Measurements from ENCODE around the gene VWA5B1. TPM values are rescaled to one million over a fixed set of nuclear protein-coding genes. Genes with fewer than 3 reads are reported as not detected.

VWA5B1 gene, protein sequence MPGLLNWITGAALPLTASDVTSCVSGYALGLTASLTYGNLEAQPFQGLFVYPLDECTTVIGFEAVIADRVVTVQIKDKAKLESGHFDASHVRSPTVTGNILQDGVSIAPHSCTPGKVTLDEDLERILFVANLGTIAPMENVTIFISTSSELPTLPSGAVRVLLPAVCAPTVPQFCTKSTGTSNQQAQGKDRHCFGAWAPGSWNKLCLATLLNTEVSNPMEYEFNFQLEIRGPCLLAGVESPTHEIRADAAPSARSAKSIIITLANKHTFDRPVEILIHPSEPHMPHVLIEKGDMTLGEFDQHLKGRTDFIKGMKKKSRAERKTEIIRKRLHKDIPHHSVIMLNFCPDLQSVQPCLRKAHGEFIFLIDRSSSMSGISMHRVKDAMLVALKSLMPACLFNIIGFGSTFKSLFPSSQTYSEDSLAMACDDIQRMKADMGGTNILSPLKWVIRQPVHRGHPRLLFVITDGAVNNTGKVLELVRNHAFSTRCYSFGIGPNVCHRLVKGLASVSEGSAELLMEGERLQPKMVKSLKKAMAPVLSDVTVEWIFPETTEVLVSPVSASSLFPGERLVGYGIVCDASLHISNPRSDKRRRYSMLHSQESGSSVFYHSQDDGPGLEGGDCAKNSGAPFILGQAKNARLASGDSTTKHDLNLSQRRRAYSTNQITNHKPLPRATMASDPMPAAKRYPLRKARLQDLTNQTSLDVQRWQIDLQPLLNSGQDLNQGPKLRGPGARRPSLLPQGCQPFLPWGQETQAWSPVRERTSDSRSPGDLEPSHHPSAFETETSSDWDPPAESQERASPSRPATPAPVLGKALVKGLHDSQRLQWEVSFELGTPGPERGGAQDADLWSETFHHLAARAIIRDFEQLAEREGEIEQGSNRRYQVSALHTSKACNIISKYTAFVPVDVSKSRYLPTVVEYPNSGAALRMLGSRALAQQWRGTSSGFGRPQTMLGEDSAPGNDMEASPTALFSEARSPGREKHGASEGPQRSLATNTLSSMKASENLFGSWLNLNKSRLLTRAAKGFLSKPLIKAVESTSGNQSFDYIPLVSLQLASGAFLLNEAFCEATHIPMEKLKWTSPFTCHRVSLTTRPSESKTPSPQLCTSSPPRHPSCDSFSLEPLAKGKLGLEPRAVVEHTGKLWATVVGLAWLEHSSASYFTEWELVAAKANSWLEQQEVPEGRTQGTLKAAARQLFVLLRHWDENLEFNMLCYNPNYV
- total RNA-seq (2013; cell fraction: nucleolus; rRNA removed): 0.76 and 1.1 TPM in 2 replicates
- under 0.01 TPM in 1 of 2 replicates, not detected in the other for total RNA-seq (2014; rRNA removed)
- not detected in 2 replicates for total RNA-seq (2014; rRNA removed; fragmentation: Illumina TruSeq; extraction: Trizol)
- total RNA-seq (2021): not detected in 2 replicates
- not detected for polyA plus RNA-seq (2011; ENCODE audit: low read depth)
- polyA plus RNA-seq (2011; rRNA removed): 0.03 and 0.05 TPM in 2 replicates
- polyA plus RNA-seq (2011; cell fraction: cytosol; rRNA removed): 0.01 and 0.23 TPM in 2 replicates
- 0.10 and 0.13 TPM in 2 replicates for polyA plus RNA-seq (2011; cell fraction: nucleus; rRNA removed)
- 0.04 TPM in 1 of 2 replicates, not detected in the other for polyA plus RNA-seq (2012)
- 0.01 TPM in 1 of 2 replicates, not detected in the other for polyA plus RNA-seq (2014; fragmentation: Illumina TruSeq; extraction: Trizol)
- not detected for polyA plus RNA-seq (2014; fragmentation: Nextera tagmentation; extraction: Ambion mirVana)
- not detected in 2 replicates for polyA plus RNA-seq (2014; rRNA removed)
- polyA plus RNA-seq (2016; fragmentation: Nextera tagmentation; extraction: Ambion mirVana): not detected
- not detected in 2 replicates for polyA minus RNA-seq (2011; rRNA and poly(A)+ RNA removed)
- polyA minus RNA-seq (2011; cell fraction: cytosol; rRNA and poly(A)+ RNA removed): not detected in 2 replicates
- polyA minus RNA-seq (2011; cell fraction: nucleus; rRNA and poly(A)+ RNA removed): under 0.01 TPM in 1 of 2 replicates, not detected in the other
- percentile 15 among the genes with signal in this experiment for Bru-seq, nascent RNA
- percentile 8 among the genes with signal in this experiment for BruChase-seq, experiment 1, labeled RNA remaining after a 6-hour chase
- BruChase-seq, experiment 2, labeled RNA remaining after a 2-hour chase: percentile 10 among the genes with signal in this experiment
- long read RNA-seq, experiment 1: 0 reads
- long read RNA-seq, experiment 2: 0 reads

DNA sequence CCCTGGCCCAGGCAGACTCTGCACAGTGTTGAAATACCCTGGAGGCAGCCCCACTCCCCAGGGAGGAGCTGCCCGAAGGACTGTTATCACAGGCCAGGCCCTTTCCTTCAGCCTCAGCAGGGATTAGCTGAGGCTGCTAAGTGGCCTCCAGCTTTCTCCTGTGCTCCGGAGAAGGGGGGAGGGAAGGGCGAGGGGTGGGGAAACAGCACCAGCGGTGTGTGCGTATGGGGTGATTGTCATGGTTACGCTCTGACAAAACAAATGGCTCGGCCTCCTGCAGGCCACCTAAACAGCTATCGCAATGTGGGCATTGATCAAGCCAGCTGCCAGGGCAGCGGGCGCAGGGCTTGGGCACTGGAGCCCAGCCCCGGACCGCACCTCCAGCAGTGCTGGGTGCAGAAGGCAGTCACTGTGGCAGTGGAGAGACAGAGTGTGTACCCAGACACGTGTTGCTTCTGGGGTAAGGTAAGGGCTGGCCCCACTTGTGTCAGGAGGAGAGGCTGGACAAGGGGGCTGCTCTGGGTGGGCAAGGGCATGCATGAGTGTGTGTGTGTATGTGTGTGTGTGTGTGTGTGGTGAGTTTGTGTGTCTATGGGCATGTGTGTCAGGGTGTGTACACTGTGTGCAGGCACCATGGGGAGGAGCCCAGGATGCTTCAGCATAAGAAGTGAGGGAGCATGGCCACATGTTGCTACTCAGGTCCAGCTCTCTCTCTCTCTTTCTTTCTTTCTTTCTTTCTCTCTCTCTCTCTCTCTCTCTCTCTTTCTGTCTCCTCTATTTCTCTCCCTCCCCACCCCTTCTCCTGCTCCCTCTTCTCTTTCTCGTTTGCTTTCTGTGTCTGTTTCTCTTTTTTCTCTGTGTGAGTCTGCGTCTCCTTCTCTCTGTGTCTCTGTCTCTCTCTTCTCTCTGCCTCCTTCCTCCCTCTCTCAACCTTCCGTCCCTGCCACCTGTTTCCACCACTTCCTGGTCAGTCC is at the start of gene VWA5B1:
Gene VWA5B1 (plus strand): TSS at position 252 of the 974 bp plus-strand sequence. CDS start 19,727 bp downstream, outside the sequence.
- RAD21 ChIA-PET (ENCODE audit: unreplicated experiment): no interaction called here
- ATAC-seq (no peak), FAIRE-seq (no peak), DNase-seq (ENCODE audit: low read depth, low spot score) (no peak)
- no peaks in the 10 kb centered on the region for H3K36me3 ChIP-seq (ENCODE audit: control insufficient read depth in 2 of 2, insufficient read depth in 2 of 2, low read length in 1 of 2)
- WGBS (ENCODE audit: insufficient coverage, insufficient replicate concordance, low lambda C conversion rate, missing lambda C conversion rate): 19% methylated on average over 13 of the region's 16 CpGs
- no peak within 1 kb of the TSS for H3K27ac ChIP-seq (ENCODE audit: control insufficient read depth, insufficient read depth)
- H3K4me1 ChIP-seq (ENCODE audit: control insufficient read depth, insufficient read depth, low read length): no peaks in the 10 kb centered on the region
- intact Hi-C loops (cut with micrococcal nuclease; ENCODE audit: unreplicated experiment): no loop called here
- H3K4me2 ChIP-seq (ENCODE audit: control insufficient read depth, insufficient read depth): 0 out of 2 replicates have a peak within 1 kb of the TSS, but pooled peaks have one; percentile 17
- no peaks in the 10 kb centered on the region for H4K20me1 ChIP-seq (ENCODE audit: control insufficient read depth, insufficient read depth)
- no peaks in the 10 kb centered on the region for H3K79me2 ChIP-seq (ENCODE audit: control insufficient read depth, insufficient read depth, low read length)
- BruUV-seq (replicated peaks): no TSS peak
- H3K27me3 ChIP-seq (replicated peaks in 1 of 2; ENCODE audit: control insufficient read depth in 2 of 2, insufficient read depth in 2 of 2, low read length in 1 of 2): peaks cover 3 to 4% of the 10 kb centered on the region in 2 experiments; a peak in 2 of 4 replicates
- SMC1A ChIA-PET (ENCODE audit: uncharacterized antibody, unreplicated experiment): no interaction called here
- in situ Hi-C loops (cut with MboI): no loop called here
- POLR2A ChIA-PET: no interaction called here
- CTCF ChIA-PET: no interaction called here
- H3K9ac ChIP-seq (ENCODE audit: control insufficient read depth, insufficient read depth, low read length): no peak within 1 kb of the TSS
- H2AFZ ChIP-seq (ENCODE audit: control insufficient read depth, low read depth, low read length): no peak within 1 kb of the TSS
- no peaks in the 10 kb centered on the region for H3K9me3 ChIP-seq (replicated peaks; ENCODE audit: control insufficient read depth, insufficient read depth, low read length)
- no peak within 1 kb of the TSS for H3K4me3 ChIP-seq
- TF ChIP-seq, protein P1, sequence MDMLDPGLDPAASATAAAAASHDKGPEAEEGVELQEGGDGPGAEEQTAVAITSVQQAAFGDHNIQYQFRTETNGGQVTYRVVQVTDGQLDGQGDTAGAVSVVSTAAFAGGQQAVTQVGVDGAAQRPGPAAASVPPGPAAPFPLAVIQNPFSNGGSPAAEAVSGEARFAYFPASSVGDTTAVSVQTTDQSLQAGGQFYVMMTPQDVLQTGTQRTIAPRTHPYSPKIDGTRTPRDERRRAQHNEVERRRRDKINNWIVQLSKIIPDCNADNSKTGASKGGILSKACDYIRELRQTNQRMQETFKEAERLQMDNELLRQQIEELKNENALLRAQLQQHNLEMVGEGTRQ (IDR thresholded peaks at IDR 0.05; ENCODE audit: borderline replicate concordance, low read depth, low read length): no peak
- TF ChIP-seq CBX3 (IDR thresholded peaks at IDR 0.05; ENCODE audit: borderline replicate concordance, low read depth): no peak
- TF ChIP-seq NR2F1 (conservative IDR thresholded peaks at IDR 0.05): no peak
- no peak for TF ChIP-seq ZSCAN29 (IDR thresholded peaks at IDR 0.05)
- TF ChIP-seq FOS (IDR thresholded peaks at IDR 0.05; ENCODE audit: borderline replicate concordance, extremely low read depth, insufficient read length): no peak
- no peak for TF ChIP-seq ZNF24 (IDR thresholded peaks at IDR 0.05)
- no peak for TF ChIP-seq PML (IDR thresholded peaks at IDR 0.05; ENCODE audit: low read length)
- TF ChIP-seq, protein P2, sequence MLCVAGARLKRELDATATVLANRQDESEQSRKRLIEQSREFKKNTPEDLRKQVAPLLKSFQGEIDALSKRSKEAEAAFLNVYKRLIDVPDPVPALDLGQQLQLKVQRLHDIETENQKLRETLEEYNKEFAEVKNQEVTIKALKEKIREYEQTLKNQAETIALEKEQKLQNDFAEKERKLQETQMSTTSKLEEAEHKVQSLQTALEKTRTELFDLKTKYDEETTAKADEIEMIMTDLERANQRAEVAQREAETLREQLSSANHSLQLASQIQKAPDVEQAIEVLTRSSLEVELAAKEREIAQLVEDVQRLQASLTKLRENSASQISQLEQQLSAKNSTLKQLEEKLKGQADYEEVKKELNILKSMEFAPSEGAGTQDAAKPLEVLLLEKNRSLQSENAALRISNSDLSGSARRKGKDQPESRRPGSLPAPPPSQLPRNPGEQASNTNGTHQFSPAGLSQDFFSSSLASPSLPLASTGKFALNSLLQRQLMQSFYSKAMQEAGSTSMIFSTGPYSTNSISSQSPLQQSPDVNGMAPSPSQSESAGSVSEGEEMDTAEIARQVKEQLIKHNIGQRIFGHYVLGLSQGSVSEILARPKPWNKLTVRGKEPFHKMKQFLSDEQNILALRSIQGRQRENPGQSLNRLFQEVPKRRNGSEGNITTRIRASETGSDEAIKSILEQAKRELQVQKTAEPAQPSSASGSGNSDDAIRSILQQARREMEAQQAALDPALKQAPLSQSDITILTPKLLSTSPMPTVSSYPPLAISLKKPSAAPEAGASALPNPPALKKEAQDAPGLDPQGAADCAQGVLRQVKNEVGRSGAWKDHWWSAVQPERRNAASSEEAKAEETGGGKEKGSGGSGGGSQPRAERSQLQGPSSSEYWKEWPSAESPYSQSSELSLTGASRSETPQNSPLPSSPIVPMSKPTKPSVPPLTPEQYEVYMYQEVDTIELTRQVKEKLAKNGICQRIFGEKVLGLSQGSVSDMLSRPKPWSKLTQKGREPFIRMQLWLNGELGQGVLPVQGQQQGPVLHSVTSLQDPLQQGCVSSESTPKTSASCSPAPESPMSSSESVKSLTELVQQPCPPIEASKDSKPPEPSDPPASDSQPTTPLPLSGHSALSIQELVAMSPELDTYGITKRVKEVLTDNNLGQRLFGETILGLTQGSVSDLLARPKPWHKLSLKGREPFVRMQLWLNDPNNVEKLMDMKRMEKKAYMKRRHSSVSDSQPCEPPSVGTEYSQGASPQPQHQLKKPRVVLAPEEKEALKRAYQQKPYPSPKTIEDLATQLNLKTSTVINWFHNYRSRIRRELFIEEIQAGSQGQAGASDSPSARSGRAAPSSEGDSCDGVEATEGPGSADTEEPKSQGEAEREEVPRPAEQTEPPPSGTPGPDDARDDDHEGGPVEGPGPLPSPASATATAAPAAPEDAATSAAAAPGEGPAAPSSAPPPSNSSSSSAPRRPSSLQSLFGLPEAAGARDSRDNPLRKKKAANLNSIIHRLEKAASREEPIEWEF (IDR thresholded peaks at IDR 0.05; ENCODE audit: insufficient replicate concordance, low read depth, low read length): no peak
